GM23248 (cell line): ENCODE results near the gene EXD3.

ENCODE experiments used
- EZH2 ChIP-seq: fragments of 200-600 bp; sonication (generic); IDR thresholded peaks from 2 replicates; pipeline ENCODE4 v1.6.1; 2018; ENCODE audit warnings: antibody characterized with exemption, mild to moderate bottlenecking; ENCODE audit not compliant: insufficient read depth, poor library complexity, severe bottlenecking
- EZH2phosphoT487 ChIP-seq: fragments of 200-600 bp; sonication (generic); IDR thresholded peaks from 2 replicates; pipeline ENCODE4 v1.6.1; 2018; ENCODE audit warnings: antibody characterized with exemption, moderate library complexity, mild to moderate bottlenecking, low read depth; ENCODE audit not compliant: insufficient read depth

GRCh38 chr9:137441289-137441934 lies 18.4 kb upstream of the EXD3 start, which contains the start of gene ENTPD8:
- TF ChIP-seq EZH2 = no peak
- TF ChIP-seq EZH2phosphoT487 = no peak
